Hepatocyte (in vitro differentiated cells): ENCODE data around the gene ZSCAN2. TPM values are rescaled to one million over a fixed set of nuclear protein-coding genes. Genes with fewer than 3 reads are reported as not detected.
A peak's percentile ranks its signal among the peaks of the same experiment; 100 is the strongest.

ENCODE experiments used
- DNase-seq: peaks from one replicate; pipeline ENCODE4 v3.0.0-alpha.2; 2016; ENCODE audit warnings: low spot score
- H2AFZ ChIP-seq: fragments of 200-600 bp; sonication (generic); 2 replicates; pipeline ENCODE4 v1.6.0; 2016; ENCODE audit warnings: antibody characterized with exemption, mild to moderate bottlenecking
- H3K27ac ChIP-seq: fragments of 200-600 bp; sonication (generic); 2 replicates; pipeline ENCODE4 v1.5.1; 2016; ENCODE audit warnings: mild to moderate bottlenecking
- H3K27me3 ChIP-seq: fragments of 200-600 bp; sonication (generic); 2 replicates; pipeline ENCODE4 v1.6.1; 2016
- H3K36me3 ChIP-seq: fragments of 200-600 bp; sonication (generic); replicated peaks from 2 replicates; pipeline ENCODE4 v1.5.1; 2016; ENCODE audit warnings: low read depth; ENCODE audit not compliant: insufficient read depth
- H3K4me1 ChIP-seq: fragments of 200-600 bp; sonication (generic); 2 replicates; pipeline ENCODE4 v1.5.1; 2016; ENCODE audit warnings: mild to moderate bottlenecking, moderate library complexity; ENCODE audit not compliant: insufficient read depth
- H3K4me2 ChIP-seq: fragments of 200-600 bp; sonication (generic); 2 replicates; pipeline ENCODE4 v1.6.0; 2016
- H3K4me3 ChIP-seq: fragments of 200-600 bp; sonication (generic); 2 replicates; pipeline ENCODE4 v1.5.1; 2016; ENCODE audit warnings: mild to moderate bottlenecking
- H3K79me2 ChIP-seq: fragments of 200-600 bp; sonication (generic); 2 replicates; pipeline ENCODE4 v1.6.0; 2017; ENCODE audit warnings: mild to moderate bottlenecking
- H3K9me2 ChIP-seq: fragments of 200-600 bp; sonication (generic); replicated peaks from 2 replicates; pipeline ENCODE4 v1.6.0; 2017; ENCODE audit warnings: mild to moderate bottlenecking; ENCODE audit not compliant: insufficient read depth
- H3K9me3 ChIP-seq: fragments of 200-600 bp; sonication (generic); 2 replicates; pipeline ENCODE4 v1.5.1; 2016; ENCODE audit warnings: low read depth, mild to moderate bottlenecking
- H4K20me1 ChIP-seq: fragments of 200-600 bp; sonication (generic); 2 replicates; pipeline ENCODE4 v1.6.0; 2016; ENCODE audit warnings: mild to moderate bottlenecking; ENCODE audit not compliant: insufficient read depth, poor library complexity, severe bottlenecking
- EZH2 ChIP-seq: fragments of 200-600 bp; sonication (generic); IDR thresholded peaks from 2 replicates; pipeline ENCODE4 v1.6.1; 2016; ENCODE audit warnings: antibody characterized with exemption, mild to moderate bottlenecking, borderline replicate concordance
- EZH2phosphoT487 ChIP-seq: fragments of 200-600 bp; sonication (generic); IDR thresholded peaks from one replicate; pipeline ENCODE4 v1.6.1; 2018; ENCODE audit warnings: antibody characterized with exemption, mild to moderate bottlenecking, low read depth, moderate library complexity; ENCODE audit not compliant: unreplicated experiment, severe bottlenecking
- WGBS: methylation state at CpG from one replicate; pipeline ENCODE4 v1.1.6; 2016; ENCODE audit warnings: low lambda C conversion rate; ENCODE audit errors: missing lambda C conversion rate; 5-methylcytosine and 5-hydroxymethylcytosine counted together
- polyA plus RNA-seq: library from polyadenylated mRNA; unstranded; fragments of >200 nt; fragmentation: Nextera tagmentation; extraction: Ambion mirVana; gene quantifications from 2 replicates; pipeline ENCODE4 v1.2.1, GENCODE V29; 2016
- total RNA-seq: library from RNA; depleted of rRNA; stranded (reverse); fragments of >200 nt; gene quantifications from 2 replicates; pipeline ENCODE4 v1.2.3, GENCODE V29; 2014
- TF ChIP-seq, protein P1 (sequence below): fragments of 200-600 bp; sonication (generic); IDR thresholded peaks from 2 replicates; pipeline ENCODE4 v1.5.1; 2016; ENCODE audit warnings: antibody characterized with exemption, mild to moderate bottlenecking; ENCODE audit not compliant: poor library complexity

Gene ZSCAN2
- total and polyA plus RNA-seq, 2 experiments from 2014 or later, result 11.2 to 21.8 TPM

DNA sequence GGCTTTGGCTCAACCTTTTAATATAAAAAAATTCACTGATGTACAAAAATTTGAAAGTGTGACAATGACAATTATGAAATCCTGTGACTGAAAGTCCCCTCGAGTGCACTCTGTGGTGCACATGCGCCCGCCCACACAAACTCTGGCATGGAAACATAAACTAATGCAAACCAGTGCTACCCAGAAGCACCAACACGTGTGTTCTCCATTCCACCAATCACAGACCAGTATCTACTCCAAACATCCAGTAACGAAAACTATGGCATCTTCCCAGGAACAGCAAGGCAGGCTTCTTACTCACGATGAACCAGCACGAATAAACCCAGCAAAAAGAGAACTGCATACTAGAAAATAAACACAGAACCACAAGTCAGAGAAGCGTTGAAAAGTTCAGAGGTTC lies 68.9 kb downstream of the ZSCAN2 start:
- H3K4me1 ChIP-seq, result peaks cover 8% of the 10 kb centered on the region
- no peak for TF ChIP-seq EZH2phosphoT487
- TF ChIP-seq, protein P1, sequence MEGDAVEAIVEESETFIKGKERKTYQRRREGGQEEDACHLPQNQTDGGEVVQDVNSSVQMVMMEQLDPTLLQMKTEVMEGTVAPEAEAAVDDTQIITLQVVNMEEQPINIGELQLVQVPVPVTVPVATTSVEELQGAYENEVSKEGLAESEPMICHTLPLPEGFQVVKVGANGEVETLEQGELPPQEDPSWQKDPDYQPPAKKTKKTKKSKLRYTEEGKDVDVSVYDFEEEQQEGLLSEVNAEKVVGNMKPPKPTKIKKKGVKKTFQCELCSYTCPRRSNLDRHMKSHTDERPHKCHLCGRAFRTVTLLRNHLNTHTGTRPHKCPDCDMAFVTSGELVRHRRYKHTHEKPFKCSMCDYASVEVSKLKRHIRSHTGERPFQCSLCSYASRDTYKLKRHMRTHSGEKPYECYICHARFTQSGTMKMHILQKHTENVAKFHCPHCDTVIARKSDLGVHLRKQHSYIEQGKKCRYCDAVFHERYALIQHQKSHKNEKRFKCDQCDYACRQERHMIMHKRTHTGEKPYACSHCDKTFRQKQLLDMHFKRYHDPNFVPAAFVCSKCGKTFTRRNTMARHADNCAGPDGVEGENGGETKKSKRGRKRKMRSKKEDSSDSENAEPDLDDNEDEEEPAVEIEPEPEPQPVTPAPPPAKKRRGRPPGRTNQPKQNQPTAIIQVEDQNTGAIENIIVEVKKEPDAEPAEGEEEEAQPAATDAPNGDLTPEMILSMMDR, result no peak
- no peaks in the 10 kb centered on the region for H3K27me3 ChIP-seq
- H2AFZ ChIP-seq, result no peak overlapping the region
- no peaks in the 10 kb centered on the region for H3K9me2 ChIP-seq
- H3K79me2 ChIP-seq, result peaks cover 4% of the 10 kb centered on the region
- H4K20me1 ChIP-seq, result no peaks in the 10 kb centered on the region
- DNase-seq, result no peak
- H3K9me3 ChIP-seq, result no peaks in the 10 kb centered on the region
- WGBS, result 95% methylated on average over 8 of the region's 8 CpGs
- H3K27ac ChIP-seq, result no peak overlapping the region
- no peak overlapping the region for H3K4me2 ChIP-seq
- H3K36me3 ChIP-seq, result no peaks in the 10 kb centered on the region
- no peak overlapping the region for H3K4me3 ChIP-seq

DNA sequence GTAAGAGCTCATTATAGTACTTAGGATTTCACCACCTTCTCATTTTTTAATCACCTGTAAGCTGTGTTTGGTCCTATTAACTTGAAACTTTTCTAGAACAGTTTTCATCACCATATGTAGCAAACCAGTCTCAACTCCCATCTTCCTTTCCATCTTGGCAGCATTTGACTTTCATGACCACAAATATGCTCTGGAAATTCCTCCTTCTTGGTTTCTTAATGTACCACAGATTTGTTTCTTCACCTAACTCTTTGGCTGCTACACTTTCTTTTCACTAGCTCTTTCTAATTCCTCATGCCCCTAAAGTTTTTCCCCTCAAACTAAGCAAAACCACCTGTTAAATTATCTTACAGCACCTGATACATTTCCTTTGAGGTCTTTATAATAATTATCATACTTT lies 70.4 kb downstream of the ZSCAN2 start:
- H3K4me1 ChIP-seq, result peaks cover 8% of the 10 kb centered on the region
- peak overlapping the region; percentile 8 for H3K27ac ChIP-seq
- no peaks in the 10 kb centered on the region for H4K20me1 ChIP-seq
- no peak overlapping the region for H3K4me2 ChIP-seq
- H3K79me2 ChIP-seq, result peaks cover 4% of the 10 kb centered on the region
- no peak overlapping the region for H3K4me3 ChIP-seq
- H3K9me2 ChIP-seq, result no peaks in the 10 kb centered on the region
- H3K36me3 ChIP-seq, result no peaks in the 10 kb centered on the region
- TF ChIP-seq EZH2phosphoT487, result no peak
- TF ChIP-seq EZH2, result no peak
- TF ChIP-seq, protein P1, result no peak
- H3K9me3 ChIP-seq, result no peaks in the 10 kb centered on the region
- no peak overlapping the region for H2AFZ ChIP-seq
- H3K27me3 ChIP-seq, result no peaks in the 10 kb centered on the region
- DNase-seq, result no peak

Other genes with a start within 250 kb of the ZSCAN2 start
- 19.9 and 30.3 TPM in 2 replicates for gene WDR73, start 53.3 kb downstream of the ZSCAN2 start, total RNA-seq
- gene WDR73, start 53.3 kb downstream of the ZSCAN2 start, polyA plus RNA-seq, result 28.3 and 31.4 TPM in 2 replicates
- gene NMB, start 57.2 kb downstream of the ZSCAN2 start, total RNA-seq, result 3.8 and 12.8 TPM in 2 replicates
- 15.4 and 15.5 TPM in 2 replicates for gene NMB, start 57.2 kb downstream of the ZSCAN2 start, polyA plus RNA-seq
- gene SEC11A, start 115.1 kb downstream of the ZSCAN2 start, total RNA-seq, result 271 and 295 TPM in 2 replicates
- 198 and 218 TPM in 2 replicates for gene SEC11A, start 115.1 kb downstream of the ZSCAN2 start, polyA plus RNA-seq
- 11.0 and 14.4 TPM in 2 replicates for gene ZNF592, start 147.6 kb downstream of the ZSCAN2 start, total RNA-seq
- 14.4 and 17.6 TPM in 2 replicates for gene ZNF592, start 147.6 kb downstream of the ZSCAN2 start, polyA plus RNA-seq
- 25.3 and 25.9 TPM in 2 replicates for gene ALPK3, start 216.3 kb downstream of the ZSCAN2 start, total RNA-seq
- 6.0 and 7.1 TPM in 2 replicates for gene ALPK3, start 216.3 kb downstream of the ZSCAN2 start, polyA plus RNA-seq